Vagina (tissue), 2 donors: Measurements from ENCODE around the gene MPP4. TPM values are rescaled to one million over a fixed set of nuclear protein-coding genes. Genes with fewer than 3 reads are reported as not detected.

Source experiments
- DNase-seq, 2 donors: peaks; one replicate each; pipeline ENCODE4 v3.0.0-alpha.2; 2017; ENCODE audit errors: extremely low spot score in 2 of 2
- H3K27ac ChIP-seq: fragments of 200-600 bp; sonication (generic); one replicate; pipeline ENCODE4 v1.5.1; 2019
- H3K27me3 ChIP-seq: fragments of 200-600 bp; sonication (generic); one replicate; pipeline ENCODE4 v1.5.1; 2019
- H3K36me3 ChIP-seq, 2 donors: fragments of 200-600 bp; sonication (generic); one replicate each; pipeline ENCODE4 v1.5.1; 2017 to 2019
- H3K4me1 ChIP-seq: fragments of 200-600 bp; sonication (generic); one replicate; pipeline ENCODE4 v1.5.1; 2019
- H3K4me3 ChIP-seq, 2 donors: fragments of 200-600 bp; sonication (generic); 1 replicate in 1 of 2; 2 replicates in 1 of 2; pipeline ENCODE4 v1.5.1; 2016 to 2019
- H3K9me3 ChIP-seq: fragments of 200-600 bp; sonication (generic); one replicate; pipeline ENCODE4 v1.5.1; 2019
- CTCF ChIP-seq, 3 experiments: fragments of 450-650 bp in 2 of 3; fragments of 200-600 bp in 1 of 3; sonication (generic) in 1 of 3; IDR thresholded peaks; one replicate each; pipeline ENCODE4 v1.5.1; 2017 to 2019; ENCODE audit warnings: antibody characterized with exemption in 3 of 3, mild to moderate bottlenecking in 2 of 3, moderate library complexity in 2 of 3
- POLR2A ChIP-seq, 2 donors: fragments of 450-650 bp; IDR thresholded peaks; one replicate each; pipeline ENCODE4 v1.6.1; 2017; ENCODE audit warnings: antibody characterized with exemption in 2 of 2, mild to moderate bottlenecking in 2 of 2, moderate library complexity in 2 of 2
- POLR2AphosphoS5 ChIP-seq, 2 donors: sonication (generic); formaldehyde crosslinking; IDR thresholded peaks; one replicate each; pipeline ENCODE4 v1.9.0; 2017; ENCODE audit warnings: antibody characterized with exemption in 2 of 2, mild to moderate bottlenecking in 2 of 2, low read depth in 1 of 2; ENCODE audit not compliant: insufficient read depth in 1 of 2
- intact Hi-C: fragments of 100-400 bp; cut with DNase I; formaldehyde crosslinking; loops from one replicate; pipeline ENCODE4 v1.15.1; 2023
- total RNA-seq: library from RNA; depleted of rRNA; stranded (reverse); fragments of >200 nt; gene quantifications from one replicate; pipeline ENCODE4 v1.2.3, GENCODE V29; 2016

MPP4 gene
- total RNA-seq, 1 donor from 2014 or later, result 0.74 TPM

GRCh38 chr2:201644001-201644400, 54.4 kb downstream of the MPP4 start:
- H3K27me3 ChIP-seq, result no peaks in the 10 kb centered on the region
- peak overlapping the region; percentile 93 for H3K27ac ChIP-seq
- no peaks in the 10 kb centered on the region for H3K4me1 ChIP-seq
- intact Hi-C loops, result no loop called here
- TF ChIP-seq POLR2AphosphoS5 (IDR thresholded peaks at IDR 0.05; ENCODE audit: insufficient read depth in 1 of 2, low read depth in 1 of 2), result peak in 1 of 2 donors; percentile 42
- TF ChIP-seq CTCF (IDR thresholded peaks at IDR 0.05), result no peak
- TF ChIP-seq POLR2A (IDR thresholded peaks at IDR 0.05), result no peak
- DNase-seq, result no peak
- H3K36me3 ChIP-seq, result no peaks in the 10 kb centered on the region
- peak overlapping the region; percentile 66 to 78 for H3K4me3 ChIP-seq
- H3K9me3 ChIP-seq, result no peaks in the 10 kb centered on the region

GRCh38 chr2:201643216-201643890, 55.1 kb downstream of the MPP4 start, which contains the start of gene TMEM237:
Gene TMEM237 (minus strand): TSS chr2:201643503. CDS start chr2:201643400, 103 bp downstream.
- no peaks in the 10 kb centered on the region for H3K4me1 ChIP-seq
- no peaks in the 10 kb centered on the region for H3K9me3 ChIP-seq
- H3K36me3 ChIP-seq, result no peaks in the 10 kb centered on the region
- TF ChIP-seq POLR2A (IDR thresholded peaks at IDR 0.05), result no peak
- TF ChIP-seq CTCF (IDR thresholded peaks at IDR 0.05), result no peak
- no peak for TF ChIP-seq POLR2AphosphoS5 (IDR thresholded peaks at IDR 0.05; ENCODE audit: insufficient read depth in 1 of 2, low read depth in 1 of 2)
- no peaks in the 10 kb centered on the region for H3K27me3 ChIP-seq
- intact Hi-C loops, result no loop called here
- H3K4me3 ChIP-seq, result peak within 1 kb of the TSS; percentile 66 to 78
- H3K27ac ChIP-seq, result peak within 1 kb of the TSS; percentile 93
- DNase-seq, result no peak

GRCh38 chr2:201642579-201643215, 55.7 kb downstream of the MPP4 start:
- Histone ChIP-seq H3K36me3 (peaks cover 0 to 4% of the 10 kb centered on the region in 2 donors), H3K27ac (peak overlapping the region; percentile 93), H3K27me3 (no peaks in the 10 kb centered on the region), H3K9me3 (no peaks in the 10 kb centered on the region), H3K4me3 (peak overlapping the region; percentile 66 to 78), H3K4me1 (no peaks in the 10 kb centered on the region)
- TF ChIP-seq POLR2A (IDR thresholded peaks at IDR 0.05), result peak in 1 of 2 donors; percentile 85
- TF ChIP-seq CTCF (IDR thresholded peaks at IDR 0.05), result no peak
- peak in 1 of 2 donors; percentile 93 for TF ChIP-seq POLR2AphosphoS5 (IDR thresholded peaks at IDR 0.05; ENCODE audit: insufficient read depth in 1 of 2, low read depth in 1 of 2)
- intact Hi-C loops, result no loop called here
- DNase-seq, result no peak

GRCh38 chr2:201642086-201642578, 56.3 kb downstream of the MPP4 start:
- H3K9me3 ChIP-seq, result no peaks in the 10 kb centered on the region
- TF ChIP-seq POLR2A (IDR thresholded peaks at IDR 0.05) (no peak), CTCF (IDR thresholded peaks at IDR 0.05) (no peak), POLR2AphosphoS5 (IDR thresholded peaks at IDR 0.05; ENCODE audit: insufficient read depth in 1 of 2, low read depth in 1 of 2) (no peak)
- no peak for DNase-seq
- H3K27ac ChIP-seq, result peak overlapping the region; percentile 93
- H3K4me3 ChIP-seq, result peak overlapping the region; percentile 66 to 78
- intact Hi-C loops, result no loop called here
- peaks cover 0 to 4% of the 10 kb centered on the region in 2 donors for H3K36me3 ChIP-seq
- no peaks in the 10 kb centered on the region for H3K4me1 ChIP-seq
- no peaks in the 10 kb centered on the region for H3K27me3 ChIP-seq
